A673 (cell line): ENCODE measurements around the gene RNU2-63P.

Source experiments
- EZH2 ChIP-seq: fragments of 200-600 bp; sonication (generic); IDR thresholded peaks from 2 replicates; pipeline ENCODE4 v1.6.1; 2017; ENCODE audit warnings: borderline replicate concordance, low read depth, mild to moderate bottlenecking, mixed read lengths, antibody characterized with exemption, low read length; ENCODE audit not compliant: poor library complexity, severe bottlenecking
- TF ChIP-seq, protein P1 (sequence below): fragments of 300-800, 200-600 bp; sonication (generic); conservative IDR thresholded peaks from 2 replicates; pipeline ENCODE4 v1.5.1; 2017; ENCODE audit warnings: low read depth, mild to moderate bottlenecking, antibody characterized with exemption, low read length, moderate library complexity, mixed read lengths

DNA sequence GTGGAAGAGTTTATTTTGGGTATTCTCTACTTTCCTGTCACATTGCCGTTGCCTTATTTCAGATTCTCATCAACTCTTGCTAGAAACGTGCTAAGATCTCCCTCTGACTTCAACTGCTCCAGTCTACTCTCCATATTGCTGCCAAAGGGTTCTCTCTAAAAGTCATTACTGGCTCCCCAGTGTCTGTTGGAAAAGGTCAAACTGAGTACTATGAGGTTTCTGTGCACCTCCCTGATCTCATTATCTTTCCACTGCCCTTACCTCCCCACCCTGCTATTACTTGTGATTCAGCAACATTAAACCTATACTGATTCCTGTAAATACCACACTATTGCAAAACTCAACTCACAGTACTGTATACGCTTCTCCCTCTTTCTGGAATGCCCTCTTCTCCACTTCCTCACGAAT is 41.1 kb upstream of the RNU2-63P start:
- TF ChIP-seq, protein P1, sequence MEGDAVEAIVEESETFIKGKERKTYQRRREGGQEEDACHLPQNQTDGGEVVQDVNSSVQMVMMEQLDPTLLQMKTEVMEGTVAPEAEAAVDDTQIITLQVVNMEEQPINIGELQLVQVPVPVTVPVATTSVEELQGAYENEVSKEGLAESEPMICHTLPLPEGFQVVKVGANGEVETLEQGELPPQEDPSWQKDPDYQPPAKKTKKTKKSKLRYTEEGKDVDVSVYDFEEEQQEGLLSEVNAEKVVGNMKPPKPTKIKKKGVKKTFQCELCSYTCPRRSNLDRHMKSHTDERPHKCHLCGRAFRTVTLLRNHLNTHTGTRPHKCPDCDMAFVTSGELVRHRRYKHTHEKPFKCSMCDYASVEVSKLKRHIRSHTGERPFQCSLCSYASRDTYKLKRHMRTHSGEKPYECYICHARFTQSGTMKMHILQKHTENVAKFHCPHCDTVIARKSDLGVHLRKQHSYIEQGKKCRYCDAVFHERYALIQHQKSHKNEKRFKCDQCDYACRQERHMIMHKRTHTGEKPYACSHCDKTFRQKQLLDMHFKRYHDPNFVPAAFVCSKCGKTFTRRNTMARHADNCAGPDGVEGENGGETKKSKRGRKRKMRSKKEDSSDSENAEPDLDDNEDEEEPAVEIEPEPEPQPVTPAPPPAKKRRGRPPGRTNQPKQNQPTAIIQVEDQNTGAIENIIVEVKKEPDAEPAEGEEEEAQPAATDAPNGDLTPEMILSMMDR = no peak
- no peak for TF ChIP-seq EZH2
